Measurements from ENCODE around the gene TCF12.
"Not testable (repeated sequence)": the region's sequence is repeated elsewhere in the genome, so short reads cannot be mapped to it uniquely, and the experiment has no call there.

Gene TCF12

DNA sequence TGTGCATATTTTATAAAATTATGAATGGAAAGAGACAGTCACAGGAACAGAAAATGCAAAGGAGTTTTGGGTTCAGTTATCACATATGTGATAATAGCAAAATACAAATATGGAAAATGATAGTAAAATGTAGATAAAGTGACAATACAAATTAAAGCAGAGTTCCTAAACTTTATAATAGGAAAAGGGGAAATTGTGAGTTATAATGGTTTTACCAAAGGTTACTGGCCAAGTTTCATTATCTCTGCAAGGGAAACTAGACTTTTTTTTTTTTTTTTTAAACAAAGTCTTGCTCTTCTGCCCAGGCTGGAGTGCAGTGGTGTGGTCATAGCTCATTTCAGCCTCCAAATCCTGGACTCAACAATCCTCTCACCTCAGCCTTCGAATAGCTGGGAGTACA is 229.2 kb downstream of the TCF12 start:
- no peak for DNase-seq

DNA sequence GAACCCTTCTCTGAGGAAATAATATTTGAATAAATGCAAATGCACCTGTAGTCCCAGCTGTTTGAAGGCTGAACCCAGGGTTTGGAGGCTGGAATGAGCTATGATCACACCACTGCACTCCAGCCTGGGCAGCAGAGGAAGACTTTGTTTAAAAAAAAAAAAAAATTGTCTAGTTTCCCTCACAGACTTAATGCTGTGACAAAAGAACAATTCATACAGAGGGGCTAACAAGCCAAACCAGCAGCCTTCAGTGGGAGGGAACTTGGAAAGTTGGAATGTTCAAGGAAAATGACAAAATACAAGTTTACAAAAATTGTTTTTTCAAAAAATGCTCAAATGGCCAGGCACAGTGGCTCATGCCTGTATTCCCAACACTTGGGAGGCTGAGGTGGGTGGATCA is 229.8 kb downstream of the TCF12 start:
- no peak for DNase-seq

DNA sequence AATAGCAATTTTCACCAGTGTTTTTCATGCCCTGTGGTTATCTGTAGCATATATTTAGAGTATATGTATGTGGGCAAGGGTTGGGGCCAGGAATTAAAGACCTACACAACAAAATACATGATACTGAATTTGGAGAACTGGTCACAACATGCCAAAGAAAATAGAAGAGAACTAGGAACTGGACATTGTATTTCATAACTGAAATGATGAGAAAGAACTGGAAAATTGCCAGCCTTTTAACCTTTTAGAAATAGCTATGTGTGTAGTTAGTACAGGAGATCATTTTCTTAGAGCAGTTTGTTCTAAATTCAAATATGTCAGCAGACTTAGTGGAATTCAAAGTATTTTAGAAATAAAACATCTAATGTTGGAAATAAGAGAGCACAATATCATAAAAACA is 230.8 kb downstream of the TCF12 start:
- DNase-seq = no peak

DNA sequence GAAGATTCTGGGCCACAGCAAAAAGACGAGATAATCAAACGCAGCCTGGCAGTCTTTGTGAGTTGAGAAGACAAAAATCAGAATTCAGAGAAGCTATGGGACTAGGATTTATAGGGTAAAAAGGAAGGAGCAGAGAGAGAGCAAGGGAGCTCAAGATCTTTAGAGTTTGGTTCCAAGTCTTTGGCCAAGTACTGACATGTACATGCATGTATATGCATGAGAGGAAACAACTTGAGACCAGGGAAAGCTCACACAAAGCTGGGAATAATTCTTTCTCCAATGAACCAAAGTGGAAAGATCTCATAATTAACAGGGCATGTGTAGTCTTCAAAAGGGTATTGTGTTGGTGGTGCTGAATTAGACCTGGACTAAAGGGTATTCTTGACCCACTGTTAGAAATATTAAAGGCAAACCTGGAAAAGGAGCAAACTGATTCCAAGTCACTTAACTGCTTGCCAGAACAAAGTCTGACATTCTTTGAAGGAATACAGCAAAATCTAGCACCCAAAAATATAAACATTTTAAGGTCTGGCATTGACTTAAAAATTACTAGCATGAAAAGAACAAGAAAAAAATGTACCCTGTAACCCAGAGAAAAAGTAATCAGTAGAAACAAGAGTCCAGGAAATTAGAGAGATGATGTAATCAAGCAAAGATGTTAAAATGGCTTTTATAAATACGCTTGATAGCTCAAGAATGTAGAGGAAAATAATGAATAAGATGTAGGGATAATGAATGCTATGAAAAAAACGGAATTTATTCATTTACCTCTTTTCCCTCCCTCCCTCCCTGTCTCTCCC is 231.8 kb downstream of the TCF12 start:
- DNase-seq = no peak

DNA sequence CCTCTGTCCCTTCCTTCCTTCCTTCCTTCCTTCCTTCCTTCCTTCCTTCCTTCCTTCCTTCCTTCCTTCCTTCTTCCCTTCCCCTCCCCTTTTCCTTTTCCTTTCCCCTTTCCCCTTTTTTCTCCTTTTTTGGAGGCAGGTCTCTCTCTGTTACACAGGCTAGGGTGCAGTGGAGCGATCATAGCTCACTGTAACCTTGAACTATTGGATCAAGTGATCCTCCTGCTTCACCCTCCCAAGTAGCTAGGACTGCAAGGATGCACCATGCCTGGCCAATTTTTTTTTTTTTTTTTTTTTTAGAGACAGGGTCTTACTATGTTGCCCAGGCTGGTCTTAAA is 232.4 kb downstream of the TCF12 start:
- not testable (repeated sequence) for DNase-seq

- DNase-seq = no peak
Measured at GRCh38 chr15:57152133-57152532, 233.7 kb downstream of the TCF12 start.

- DNase-seq = no peak
Measured at GRCh38 chr15:57152666-57153539, 234.5 kb downstream of the TCF12 start.

- DNase-seq = no peak
Measured at GRCh38 chr15:57156210-57156884, 237.9 kb downstream of the TCF12 start.

- DNase-seq = no peak
Measured at GRCh38 chr15:57158589-57158988, 240.1 kb downstream of the TCF12 start.

- DNase-seq = no peak
Measured at GRCh38 chr15:57158997-57159668, 240.7 kb downstream of the TCF12 start.

DNA sequence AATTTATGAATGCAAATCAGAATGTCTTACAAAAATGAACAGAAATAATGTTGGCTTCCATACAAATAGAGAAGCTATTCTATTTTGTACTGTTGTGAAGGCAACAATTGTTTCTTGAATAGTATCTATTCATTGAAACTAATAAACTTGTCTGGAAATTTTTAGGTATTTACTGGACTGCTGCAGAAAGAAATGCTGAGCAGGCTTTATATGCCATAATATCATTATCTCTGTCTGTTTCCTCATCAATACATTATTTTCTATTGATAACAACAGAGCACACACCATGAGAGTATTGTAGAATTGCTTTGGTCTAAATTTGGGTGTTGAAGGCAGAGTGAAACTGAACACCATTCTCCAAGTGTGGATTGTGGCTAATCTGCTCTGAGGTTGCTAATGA is 241.3 kb downstream of the TCF12 start:
- DNase-seq = no peak

DNA sequence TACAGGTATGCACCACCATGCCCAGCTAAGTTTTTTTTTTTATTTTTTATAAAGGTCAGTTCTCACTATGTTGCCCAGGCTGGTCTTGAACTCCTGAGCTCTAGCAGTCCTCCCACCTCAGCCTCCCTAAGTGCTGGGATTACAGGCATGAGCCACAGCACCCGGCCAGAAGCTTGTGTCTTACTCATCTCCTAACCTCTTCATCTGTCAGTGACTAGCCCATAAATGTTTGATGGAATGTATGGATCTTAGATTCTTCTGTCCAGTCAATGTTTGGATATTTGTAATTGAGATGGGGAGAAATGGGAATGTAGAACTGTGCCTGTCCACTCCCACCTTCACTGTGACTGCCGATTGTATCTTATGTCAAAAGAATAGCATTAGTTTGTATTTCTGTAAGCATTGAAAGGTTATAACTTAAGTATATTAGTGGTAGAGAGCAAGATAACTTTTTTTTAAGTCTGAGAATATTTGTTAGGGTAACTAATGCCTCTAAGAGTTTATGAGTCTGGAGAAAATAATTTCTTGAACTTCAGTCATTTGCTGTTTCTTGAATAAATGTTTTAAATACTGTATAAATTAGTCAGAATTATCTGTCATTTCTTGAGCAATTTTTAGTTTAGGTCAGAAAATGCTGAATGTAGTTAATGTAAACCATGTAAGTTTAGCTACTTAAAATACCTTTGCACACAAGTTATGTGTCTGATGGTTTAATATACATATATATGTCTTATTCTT is 242.5 kb downstream of the TCF12 start:
- DNase-seq = no peak

DNA sequence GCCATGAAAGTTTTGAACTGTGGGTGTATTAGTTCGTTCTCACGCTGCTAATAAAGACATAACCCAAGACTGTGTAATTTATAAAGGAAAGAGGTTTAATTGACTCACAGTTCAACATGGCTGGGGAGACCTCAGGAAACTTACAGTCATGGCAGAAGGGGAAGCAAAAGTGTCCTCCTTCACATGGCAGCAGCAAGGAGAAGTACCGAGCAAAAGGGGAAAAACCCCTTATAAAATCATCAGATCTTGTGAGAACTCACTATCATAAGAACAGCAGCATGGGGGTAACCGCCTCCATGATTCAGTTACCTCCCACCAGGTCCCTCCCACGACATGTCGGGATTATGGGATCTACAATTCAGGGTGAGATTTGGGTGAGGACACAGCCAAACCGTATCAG is 245.8 kb downstream of the TCF12 start:
- DNase-seq = not testable (repeated sequence)

DNA sequence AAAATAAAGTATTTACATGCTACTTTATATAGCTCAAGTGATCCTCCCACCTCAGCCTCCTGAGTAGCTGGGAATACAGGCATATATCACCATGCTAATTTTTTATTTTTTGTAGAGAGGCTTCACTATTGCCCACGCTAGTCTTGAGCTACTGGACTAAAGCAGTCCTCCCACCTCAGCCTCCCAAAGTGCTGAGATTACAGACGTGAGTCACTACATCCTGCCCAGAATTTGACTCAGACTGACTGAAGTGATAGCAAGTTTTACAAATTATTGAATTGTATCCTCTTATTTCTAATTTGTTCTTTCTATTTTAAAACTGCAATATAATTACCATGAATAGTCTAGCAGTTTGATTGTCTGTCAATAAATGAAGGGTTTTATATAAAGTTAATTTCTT is 247.5 kb downstream of the TCF12 start:
- DNase-seq = no peak

DNA sequence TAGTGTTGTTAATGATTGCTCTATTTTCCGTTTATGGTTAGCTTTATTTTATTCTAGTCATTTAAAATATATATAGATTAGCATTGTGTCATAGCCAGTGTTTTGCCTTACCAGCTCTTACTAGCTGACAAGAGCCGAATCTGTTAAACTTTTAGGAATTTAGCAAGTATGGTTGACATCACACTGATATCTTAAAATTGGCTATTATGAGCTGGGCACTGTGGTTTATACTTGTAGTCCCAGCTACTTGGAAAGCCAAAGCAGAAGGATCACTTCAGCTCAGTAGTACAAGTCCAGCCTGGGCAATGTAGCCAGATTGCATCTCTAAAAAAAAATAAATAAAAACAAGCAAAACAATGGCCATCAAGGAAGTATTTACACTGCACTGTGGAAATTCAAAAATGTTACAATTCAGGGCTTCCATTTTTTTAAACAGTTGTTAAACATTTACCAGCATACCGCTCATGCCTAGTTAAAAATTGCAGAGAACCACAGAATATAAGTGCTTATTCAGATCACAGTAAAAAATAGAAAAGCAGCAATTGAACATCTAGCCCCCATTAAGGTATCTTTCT is 249.5 kb downstream of the TCF12 start:
- no peak for DNase-seq

DNA sequence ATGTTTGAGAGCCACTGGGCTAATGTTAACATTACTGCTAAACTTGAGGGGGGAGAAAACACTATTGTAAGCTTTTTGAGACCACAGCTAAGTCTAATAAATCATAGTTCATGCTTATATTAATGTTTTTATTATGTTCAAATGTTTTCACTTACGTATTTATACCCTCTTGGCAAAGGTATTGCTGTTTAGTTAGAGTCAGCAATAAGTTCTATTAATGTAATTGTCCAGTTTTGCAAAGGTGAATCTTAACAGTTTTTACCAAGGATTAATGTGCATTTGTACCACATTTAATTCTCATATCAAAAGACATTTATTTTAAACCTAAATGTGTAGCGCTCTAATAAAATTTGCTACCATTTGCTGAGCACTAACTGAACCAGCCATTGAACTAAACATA is 251.2 kb downstream of the TCF12 start:
- no peak for DNase-seq

GRCh38 chr15:57171426-57171825 is 253.0 kb downstream of the TCF12 start:
- no peak for DNase-seq

- DNase-seq = no peak
Measured at GRCh38 chr15:57172925-57173324, 254.5 kb downstream of the TCF12 start.

GRCh38 chr15:57183041-57183440 is 264.6 kb downstream of the TCF12 start:
- DNase-seq = no peak

- DNase-seq = no peak
Measured at GRCh38 chr15:57183614-57184344, 265.3 kb downstream of the TCF12 start.

GRCh38 chr15:57184502-57184901 is 266.1 kb downstream of the TCF12 start:
- no peak for DNase-seq

Data from activated T-cell treated with anti-CD3 and anti-CD28 coated beads, Interleukin-2, amount 50 U/mL, for 48 hours (primary cell).